Gastroesophageal sphincter (tissue), 3 donors: ENCODE results near the gene GRK4.

Experiments used
- EP300 ChIP-seq: sonication (generic); formaldehyde crosslinking; IDR thresholded peaks from one replicate; pipeline ENCODE4 v1.6.1; 2017; ENCODE audit warnings: antibody characterized with exemption, mild to moderate bottlenecking
- POLR2A ChIP-seq, 2 donors: fragments of 450-650 bp; IDR thresholded peaks; one replicate each; pipeline ENCODE4 v1.6.1; 2017; ENCODE audit warnings: antibody characterized with exemption in 2 of 2, mild to moderate bottlenecking in 2 of 2, moderate library complexity in 1 of 2
- POLR2AphosphoS5 ChIP-seq: sonication (generic); formaldehyde crosslinking; IDR thresholded peaks from one replicate; pipeline ENCODE4 v1.6.1; 2017; ENCODE audit warnings: antibody characterized with exemption
- TF ChIP-seq, protein P1 (sequence below), 4 experiments: fragments of 200-600 bp in 2 of 4; fragments of 450-650 bp in 2 of 4; sonication (generic) in 1 of 4; IDR thresholded peaks; one replicate each; pipeline ENCODE4 v1.5.1; 2017 to 2019; ENCODE audit warnings: antibody characterized with exemption in 4 of 4, mild to moderate bottlenecking in 2 of 4, moderate library complexity in 2 of 4

DNA sequence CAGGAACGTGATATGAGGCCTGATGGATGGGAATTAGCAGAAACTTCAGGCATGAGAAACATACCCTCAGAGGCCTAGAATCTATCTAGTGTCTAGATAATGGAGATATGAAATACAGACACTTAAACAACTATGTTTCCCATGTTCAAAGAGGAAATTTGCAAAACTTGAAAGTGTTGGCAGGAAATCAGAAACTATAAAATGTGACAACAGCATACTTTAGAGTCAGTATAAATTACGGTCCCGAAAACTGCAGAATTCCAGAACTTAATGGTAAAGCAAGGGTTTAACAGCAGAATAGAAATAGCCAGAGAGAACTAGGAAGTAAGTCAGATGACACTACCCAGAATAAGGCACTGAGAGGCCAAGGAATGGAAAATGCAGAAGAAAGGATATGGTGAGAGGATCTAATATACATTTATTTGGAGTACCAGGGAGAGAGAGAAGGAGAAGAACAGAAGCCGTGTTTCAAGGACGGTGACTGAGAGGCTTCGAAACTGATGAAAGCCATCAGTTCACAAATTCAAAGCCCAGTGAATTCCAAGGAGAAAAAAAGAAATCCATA, 103.5 kb downstream of the GRK4 start:
- TF ChIP-seq POLR2AphosphoS5 (no peak), EP300 (no peak), POLR2A (IDR thresholded peaks at IDR 0.05) (no peak)
- TF ChIP-seq, protein P1, sequence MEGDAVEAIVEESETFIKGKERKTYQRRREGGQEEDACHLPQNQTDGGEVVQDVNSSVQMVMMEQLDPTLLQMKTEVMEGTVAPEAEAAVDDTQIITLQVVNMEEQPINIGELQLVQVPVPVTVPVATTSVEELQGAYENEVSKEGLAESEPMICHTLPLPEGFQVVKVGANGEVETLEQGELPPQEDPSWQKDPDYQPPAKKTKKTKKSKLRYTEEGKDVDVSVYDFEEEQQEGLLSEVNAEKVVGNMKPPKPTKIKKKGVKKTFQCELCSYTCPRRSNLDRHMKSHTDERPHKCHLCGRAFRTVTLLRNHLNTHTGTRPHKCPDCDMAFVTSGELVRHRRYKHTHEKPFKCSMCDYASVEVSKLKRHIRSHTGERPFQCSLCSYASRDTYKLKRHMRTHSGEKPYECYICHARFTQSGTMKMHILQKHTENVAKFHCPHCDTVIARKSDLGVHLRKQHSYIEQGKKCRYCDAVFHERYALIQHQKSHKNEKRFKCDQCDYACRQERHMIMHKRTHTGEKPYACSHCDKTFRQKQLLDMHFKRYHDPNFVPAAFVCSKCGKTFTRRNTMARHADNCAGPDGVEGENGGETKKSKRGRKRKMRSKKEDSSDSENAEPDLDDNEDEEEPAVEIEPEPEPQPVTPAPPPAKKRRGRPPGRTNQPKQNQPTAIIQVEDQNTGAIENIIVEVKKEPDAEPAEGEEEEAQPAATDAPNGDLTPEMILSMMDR (IDR thresholded peaks at IDR 0.05), result no peak
